HG03354 (cell line): ENCODE measurements around the gene HPGD.
"Not testable (repeated sequence)": the region's sequence is repeated elsewhere in the genome, so short reads cannot be mapped to it uniquely, and the experiment has no call there.

Experiments
- ATAC-seq: cut with Tn5 transposase; IDR thresholded peaks from one replicate; pipeline ENCODE4 v1.9.1; 2021; ENCODE audit warnings: mild to moderate bottlenecking; ENCODE audit not compliant: unreplicated experiment, poor library complexity, severe bottlenecking

HPGD gene

GRCh38 chr4:174531486-174531885 lies 9.2 kb upstream of the HPGD start:
- ATAC-seq, result no peak

- no peak for ATAC-seq
Observed at GRCh38 chr4:174528226-174528625, 5.9 kb upstream of the HPGD start.

GRCh38 chr4:174526731-174527130 lies 4.4 kb upstream of the HPGD start:
- ATAC-seq, result no peak

GRCh38 chr4:174524242-174524641 lies 2.0 kb upstream of the HPGD start:
- ATAC-seq, result no peak

GRCh38 chr4:174523025-174523693 lies 871 bp upstream of the HPGD start:
- no peak for ATAC-seq

GRCh38 chr4:174521800-174522182 lies 497 bp downstream of the HPGD start:
- peak; percentile 32 for ATAC-seq

- no peak for ATAC-seq
Observed at GRCh38 chr4:174520660-174521059, 1.6 kb downstream of the HPGD start.

GRCh38 chr4:174517502-174518445 lies 4.5 kb downstream of the HPGD start:
- no peak for ATAC-seq

- ATAC-seq, result no peak
Observed at GRCh38 chr4:174516794-174517193, 5.5 kb downstream of the HPGD start.

- ATAC-seq, result no peak
Observed at GRCh38 chr4:174516345-174516744, 5.9 kb downstream of the HPGD start.

- ATAC-seq, result no peak
Observed at GRCh38 chr4:174512745-174513144, 9.5 kb downstream of the HPGD start.

- no peak for ATAC-seq
Observed at GRCh38 chr4:174505892-174506291, 16.4 kb downstream of the HPGD start.

- ATAC-seq, result no peak
Observed at GRCh38 chr4:174505007-174505406, 17.3 kb downstream of the HPGD start.

GRCh38 chr4:174503079-174503715 lies 19.1 kb downstream of the HPGD start:
- ATAC-seq, result no peak

- no peak for ATAC-seq
Observed at GRCh38 chr4:174496631-174497432, 25.5 kb downstream of the HPGD start.

- ATAC-seq, result no peak
Observed at GRCh38 chr4:174495626-174496025, 26.7 kb downstream of the HPGD start.

GRCh38 chr4:174494726-174495125 lies 27.6 kb downstream of the HPGD start:
- ATAC-seq, result no peak

GRCh38 chr4:174494146-174494545 lies 28.1 kb downstream of the HPGD start:
- no peak for ATAC-seq

- ATAC-seq, result no peak
Observed at GRCh38 chr4:174490451-174490961, 31.8 kb downstream of the HPGD start.

- ATAC-seq, result not testable (repeated sequence)
Observed at GRCh38 chr4:174488368-174488767, 33.9 kb downstream of the HPGD start.
